Ectodermal cell (in vitro differentiated cells): ENCODE data around the gene BNC2.

Experiments
- H3K27ac ChIP-seq: 2 replicates; pipeline ENCODE4 v1.7.0; 2013; ENCODE audit warnings: mild to moderate bottlenecking, low read depth, low read length; ENCODE audit not compliant: insufficient read depth, poor library complexity, severe bottlenecking
- H3K27me3 ChIP-seq: 2 replicates; pipeline ENCODE4 v1.7.0; 2013; ENCODE audit warnings: mild to moderate bottlenecking, low read length; ENCODE audit not compliant: insufficient read depth, control insufficient read depth, poor library complexity, severe bottlenecking
- H3K36me3 ChIP-seq: one replicate; pipeline ENCODE4 v1.7.0; 2013; ENCODE audit warnings: low read length; ENCODE audit not compliant: control insufficient read depth, insufficient read depth
- H3K4me1 ChIP-seq: one replicate; pipeline ENCODE4 v1.7.0; 2013; ENCODE audit warnings: low read length; ENCODE audit not compliant: control insufficient read depth, insufficient read depth
- H3K4me3 ChIP-seq: 2 replicates; pipeline ENCODE4 v1.7.0; 2013; ENCODE audit warnings: low read depth, low read length, control low read depth; ENCODE audit not compliant: insufficient read depth
- H3K9me3 ChIP-seq: 2 replicates; pipeline ENCODE4 v1.7.0; 2013; ENCODE audit warnings: mild to moderate bottlenecking, low read length, moderate library complexity; ENCODE audit not compliant: control insufficient read depth
- WGBS, 2 experiments: methylation state at CpG; one replicate each; pipeline ENCODE4 v1.1.7; 2013; ENCODE audit warnings: missing lambda C conversion rate in 2 of 2; 5-methylcytosine and 5-hydroxymethylcytosine counted together

BNC2 gene

GRCh38 chr9:16834817-16835216, 35.7 kb downstream of the BNC2 start:
- no peaks in the 10 kb centered on the region for H3K27me3 ChIP-seq
- no peaks in the 10 kb centered on the region for H3K4me1 ChIP-seq
- H3K9me3 ChIP-seq = no peaks in the 10 kb centered on the region
- H3K27ac ChIP-seq = no peak overlapping the region
- 90 to 97% methylated on average over 4 of the region's 5 CpGs for WGBS, 2 experiments
- H3K36me3 ChIP-seq = no peaks in the 10 kb centered on the region
- H3K4me3 ChIP-seq = no peak overlapping the region

DNA sequence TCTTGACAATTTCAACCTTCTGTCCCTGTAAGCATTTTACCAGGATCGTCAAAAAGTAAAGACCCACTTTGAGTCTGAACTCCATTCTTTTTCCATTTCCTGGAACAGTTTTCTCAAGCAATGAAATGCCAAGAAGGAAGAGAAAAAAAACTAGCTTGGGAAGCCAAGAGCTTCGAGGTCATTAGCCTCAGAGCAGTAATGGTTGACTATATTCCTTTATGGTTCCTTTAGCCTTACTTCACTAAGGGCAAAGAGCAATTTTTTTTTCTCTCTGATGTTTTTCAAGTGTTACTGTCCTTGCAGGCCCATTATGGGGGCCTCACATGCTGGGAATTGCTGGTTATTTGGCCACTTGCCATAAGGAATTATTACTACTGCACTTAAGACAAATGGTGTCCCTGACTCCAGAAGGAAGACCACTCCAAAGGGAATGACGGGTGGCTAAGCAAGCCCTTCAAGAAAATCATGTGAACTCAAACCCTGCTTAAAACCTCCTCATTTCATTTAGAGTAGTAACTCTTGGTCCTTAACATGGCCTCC, 37.1 kb downstream of the BNC2 start:
- Histone ChIP-seq H3K27ac (no peak overlapping the region), H3K27me3 (no peaks in the 10 kb centered on the region), H3K4me1 (peaks cover 9% of the 10 kb centered on the region), H3K9me3 (no peaks in the 10 kb centered on the region), H3K4me3 (no peak overlapping the region), H3K36me3 (no peaks in the 10 kb centered on the region)
- 91 to 93% methylated on average over 3 of the region's 3 CpGs for whole genome bisulfite sequencing, 2 experiments

- no peaks in the 10 kb centered on the region for H3K27me3 ChIP-seq
- whole genome bisulfite sequencing, 2 experiments = 95 to 100% methylated on average over 2 to 3 of the region's 3 CpGs
- H3K4me3 ChIP-seq = no peak overlapping the region
- H3K4me1 ChIP-seq = peaks cover 11% of the 10 kb centered on the region
- no peaks in the 10 kb centered on the region for H3K36me3 ChIP-seq
- no peak overlapping the region for H3K27ac ChIP-seq
- no peaks in the 10 kb centered on the region for H3K9me3 ChIP-seq
Measured at GRCh38 chr9:16832101-16832500, 38.4 kb downstream of the BNC2 start.

- peaks cover 14% of the 10 kb centered on the region for H3K4me1 ChIP-seq
- no peaks in the 10 kb centered on the region for H3K27me3 ChIP-seq
- WGBS, 2 experiments = 89 to 90% methylated on average over 4 of the region's 4 CpGs
- H3K27ac ChIP-seq = no peak overlapping the region
- H3K36me3 ChIP-seq = no peaks in the 10 kb centered on the region
- H3K9me3 ChIP-seq = no peaks in the 10 kb centered on the region
- H3K4me3 ChIP-seq = no peak overlapping the region
Measured at GRCh38 chr9:16830806-16831205, 39.7 kb downstream of the BNC2 start.

- H3K27me3 ChIP-seq = no peaks in the 10 kb centered on the region
- H3K4me1 ChIP-seq = peaks cover 21% of the 10 kb centered on the region
- peak overlapping the region; percentile 8 for H3K4me3 ChIP-seq
- H3K9me3 ChIP-seq = no peaks in the 10 kb centered on the region
- WGBS, 2 experiments = 37 to 39% methylated on average over 29 to 30 of the region's 30 CpGs
- H3K27ac ChIP-seq = peak overlapping the region; percentile 59
- H3K36me3 ChIP-seq = no peaks in the 10 kb centered on the region
Measured at GRCh38 chr9:16828340-16829281, 41.9 kb downstream of the BNC2 start.

GRCh38 chr9:16825971-16826625, 44.4 kb downstream of the BNC2 start:
- peaks cover 21% of the 10 kb centered on the region for H3K4me1 ChIP-seq
- H3K27me3 ChIP-seq = no peaks in the 10 kb centered on the region
- no peaks in the 10 kb centered on the region for H3K9me3 ChIP-seq
- peak overlapping the region; percentile 32 for H3K27ac ChIP-seq
- no peaks in the 10 kb centered on the region for H3K36me3 ChIP-seq
- WGBS, 2 experiments = 64 to 69% methylated on average over 5 of the region's 5 CpGs
- H3K4me3 ChIP-seq = no peak overlapping the region

DNA sequence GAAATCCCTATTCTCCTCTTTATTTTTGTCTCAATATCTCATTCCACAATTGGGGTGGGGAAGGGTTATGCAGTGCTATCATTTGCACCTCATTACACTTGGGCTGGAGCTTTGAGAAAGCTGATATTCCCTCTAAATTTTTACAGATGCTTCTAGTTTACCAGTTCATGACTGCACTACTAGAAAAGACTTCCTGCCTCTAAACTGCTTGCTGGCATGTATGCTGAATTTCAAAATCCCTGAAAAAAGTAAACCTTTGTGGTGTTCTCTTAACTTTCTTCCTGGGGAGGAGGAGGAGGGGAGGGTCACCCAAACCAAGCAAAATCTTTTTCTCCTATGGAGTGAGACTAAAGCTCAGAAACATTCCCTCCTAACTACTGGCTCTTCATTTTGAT, 45.1 kb downstream of the BNC2 start:
- H3K4me3 ChIP-seq = no peak overlapping the region
- H3K36me3 ChIP-seq = no peaks in the 10 kb centered on the region
- peak overlapping the region; percentile 32 for H3K27ac ChIP-seq
- H3K4me1 ChIP-seq = peaks cover 21% of the 10 kb centered on the region
- no peaks in the 10 kb centered on the region for H3K27me3 ChIP-seq
- H3K9me3 ChIP-seq = no peaks in the 10 kb centered on the region

DNA sequence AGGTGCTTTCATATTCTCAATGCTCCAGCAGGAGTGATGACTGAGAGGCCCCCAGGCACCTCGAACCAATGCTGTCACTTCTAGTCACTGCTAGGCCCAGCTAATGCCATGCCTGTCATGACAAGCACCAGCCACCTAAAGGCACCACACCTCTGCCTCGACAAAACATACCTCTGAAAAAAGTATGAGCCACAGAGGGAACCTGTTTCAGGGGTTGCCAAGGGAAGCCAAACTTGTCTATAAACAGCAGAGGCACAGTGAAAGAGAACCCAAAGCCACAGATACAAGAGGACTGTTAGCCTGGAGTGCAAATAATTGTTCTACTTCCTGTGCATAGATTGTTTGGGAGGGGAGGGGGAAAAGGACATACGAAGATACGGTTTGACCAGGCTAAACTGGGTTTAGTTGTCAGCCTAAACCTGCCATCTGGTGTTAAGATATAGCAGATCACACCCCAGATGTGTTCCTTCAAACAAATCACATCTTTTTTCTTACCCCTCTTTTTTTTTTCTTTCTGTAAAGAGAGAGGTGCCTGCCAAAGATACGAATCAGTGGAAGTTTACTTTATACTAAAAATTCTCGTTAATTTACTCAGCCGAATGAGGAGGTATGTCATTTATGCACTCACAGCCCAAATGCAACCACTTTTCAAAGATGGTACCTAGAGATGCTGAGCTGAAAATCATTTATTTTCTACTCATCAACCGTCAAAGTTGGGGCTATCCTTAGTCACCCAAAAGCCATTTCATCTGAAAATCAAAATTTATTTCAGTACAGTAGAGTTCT, 45.7 kb downstream of the BNC2 start:
- H3K27ac ChIP-seq = no peak overlapping the region
- H3K9me3 ChIP-seq = no peaks in the 10 kb centered on the region
- H3K4me3 ChIP-seq = no peak overlapping the region
- H3K36me3 ChIP-seq = no peaks in the 10 kb centered on the region
- H3K4me1 ChIP-seq = peaks cover 21% of the 10 kb centered on the region
- H3K27me3 ChIP-seq = no peaks in the 10 kb centered on the region
- 67 to 77% methylated on average over 8 of the region's 8 CpGs for WGBS, 2 experiments

DNA sequence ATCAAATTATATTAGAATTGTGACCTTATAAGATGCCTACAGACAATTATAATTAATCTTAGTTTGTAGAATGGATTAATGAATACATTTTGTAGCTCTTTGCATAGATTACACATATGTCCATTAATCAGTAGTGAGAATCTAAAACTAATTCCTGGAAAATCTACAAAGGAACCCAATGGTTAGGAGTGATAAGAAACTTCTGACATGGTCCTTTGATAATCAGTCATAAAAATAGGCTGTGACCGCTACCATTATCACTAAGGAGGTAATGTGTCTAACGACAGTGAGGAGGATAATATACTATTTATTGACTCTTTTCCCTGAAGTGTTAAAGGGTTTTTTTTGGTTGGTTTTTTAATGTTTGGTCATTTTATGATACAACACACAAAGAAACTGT, 46.6 kb downstream of the BNC2 start:
- Histone ChIP-seq H3K9me3 (no peaks in the 10 kb centered on the region), H3K4me1 (peaks cover 16% of the 10 kb centered on the region), H3K4me3 (no peak overlapping the region), H3K27ac (no peak overlapping the region), H3K27me3 (no peaks in the 10 kb centered on the region), H3K36me3 (no peaks in the 10 kb centered on the region)
- 97 to 100% methylated on average over 2 of the region's 2 CpGs for WGBS, 2 experiments

GRCh38 chr9:16821344-16821743, 49.1 kb downstream of the BNC2 start:
- H3K4me3 ChIP-seq = no peak overlapping the region
- WGBS, 2 experiments = 95 to 100% methylated on average over 1 of the region's 1 CpG
- peaks cover 10% of the 10 kb centered on the region for H3K4me1 ChIP-seq
- no peak overlapping the region for H3K27ac ChIP-seq
- no peaks in the 10 kb centered on the region for H3K27me3 ChIP-seq
- H3K9me3 ChIP-seq = no peaks in the 10 kb centered on the region
- no peaks in the 10 kb centered on the region for H3K36me3 ChIP-seq
